GM12872 (cell line): ENCODE results near the gene WDR46.

Experiments used
- CTCF ChIP-seq: IDR thresholded peaks from 3 replicates; pipeline ENCODE4 v1.5.1; 2011; ENCODE audit warnings: low read depth, mild to moderate bottlenecking, low read length, moderate library complexity; ENCODE audit not compliant: insufficient read depth

The WDR46 gene

GRCh38 chr6:33297956-33298772 lies 9.1 kb upstream of the WDR46 start:
- TF ChIP-seq CTCF, result peak; percentile 26; the same call in 1 of the 3 replicates

DNA sequence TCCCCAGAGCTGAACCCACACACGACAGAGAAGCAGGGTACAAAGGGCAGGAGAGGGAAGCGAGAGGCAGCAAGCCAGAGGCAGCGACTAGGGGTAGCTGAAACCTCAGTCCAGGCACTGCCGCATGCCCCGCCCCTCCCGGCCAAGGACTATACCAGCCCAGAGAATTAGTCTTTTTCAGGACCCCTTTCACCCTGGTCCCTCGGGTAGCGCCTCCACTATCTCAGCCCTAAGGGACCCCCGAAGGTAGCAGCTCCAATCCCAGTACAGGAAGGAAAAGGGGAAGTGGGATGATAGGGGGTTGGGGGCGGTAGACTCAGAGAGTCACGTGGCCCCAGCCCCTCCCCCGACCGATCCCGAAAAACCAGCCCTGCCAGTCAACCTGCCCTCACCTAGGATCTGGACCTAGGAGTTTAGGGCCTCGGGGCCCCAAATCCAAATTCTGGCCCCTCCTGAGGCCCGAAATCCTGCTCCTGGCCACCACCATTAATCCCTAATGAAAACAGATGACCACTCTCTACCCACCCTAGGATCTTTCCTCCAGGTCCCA lies 8.4 kb upstream of the WDR46 start:
- TF ChIP-seq CTCF, result no peak

GRCh38 chr6:33296797-33297405 lies 7.9 kb upstream of the WDR46 start:
- TF ChIP-seq CTCF, result no peak

DNA sequence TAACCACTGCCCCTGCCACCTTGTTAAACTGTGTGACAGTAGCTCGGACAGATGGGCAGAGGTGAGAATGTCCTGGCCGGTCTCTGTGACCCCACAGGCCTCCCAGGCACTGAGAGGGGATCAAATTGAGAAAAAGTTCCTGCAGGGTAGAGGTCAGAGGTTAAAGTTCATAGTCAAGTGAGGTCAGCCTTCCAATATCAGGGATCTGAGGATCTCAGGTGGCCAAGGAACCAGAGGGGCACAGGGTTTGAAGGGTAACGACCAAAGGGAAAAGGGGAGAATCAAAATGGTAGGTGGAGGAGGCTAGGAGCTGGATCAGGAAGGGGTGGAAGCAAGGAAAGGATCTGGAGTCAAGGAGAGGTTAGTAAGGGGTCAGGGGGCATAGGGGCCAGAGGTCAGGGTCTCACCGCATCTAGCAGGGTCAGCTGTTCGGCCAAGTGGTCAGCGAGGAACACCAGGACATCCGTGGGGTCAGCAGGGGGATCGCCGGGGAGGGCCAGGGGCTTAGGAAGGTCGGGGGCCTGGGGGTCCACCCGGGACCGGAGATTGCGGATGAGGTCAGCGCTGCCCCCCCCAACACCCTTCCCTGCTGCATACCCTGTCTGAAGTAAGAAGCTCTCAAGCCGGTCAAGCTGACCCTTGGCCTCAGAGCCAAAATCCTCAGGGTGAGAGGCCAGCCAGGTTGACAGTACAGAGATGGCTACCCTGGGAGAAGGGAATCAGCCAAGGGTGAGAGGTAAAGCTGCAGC lies 6.8 kb upstream of the WDR46 start:
- no peak for TF ChIP-seq CTCF

- TF ChIP-seq CTCF, result no peak
Observed at GRCh38 chr6:33294086-33294823, 5.2 kb upstream of the WDR46 start.

DNA sequence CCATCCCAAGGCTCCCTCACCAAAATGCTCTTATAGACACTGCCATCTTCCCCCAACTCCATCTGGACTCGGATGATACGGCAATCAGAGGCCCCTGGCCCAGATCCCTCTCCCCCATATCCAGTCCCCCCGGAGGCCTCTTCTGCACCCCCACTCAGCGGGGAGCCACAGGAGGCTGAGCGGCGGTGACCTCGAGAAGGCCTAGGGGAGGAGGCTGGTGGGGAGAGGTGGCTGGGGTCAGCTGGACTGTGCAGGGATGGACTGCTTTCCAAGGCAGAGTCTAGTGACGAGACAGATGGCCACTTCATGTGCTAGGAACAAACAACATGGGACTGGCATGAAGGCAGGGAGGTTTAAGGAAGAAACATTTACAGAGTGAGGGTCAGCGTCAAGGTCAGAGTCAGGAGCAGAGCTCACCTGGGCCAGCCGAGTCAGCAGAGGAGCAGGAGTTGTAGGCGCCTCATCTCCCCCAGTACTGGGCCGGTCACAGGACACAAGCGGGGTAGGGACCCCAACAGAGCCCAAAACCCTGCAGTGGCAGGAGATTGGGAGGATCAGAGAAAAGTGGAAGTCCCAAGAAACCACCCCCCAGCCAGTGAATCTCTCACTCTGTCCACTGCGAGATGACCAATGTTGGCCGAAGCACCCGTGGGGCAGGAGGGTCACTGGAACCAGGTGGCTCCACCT lies 4.1 kb upstream of the WDR46 start:
- TF ChIP-seq CTCF, result no peak
